Measurements from ENCODE around the gene TCF4.

GRCh38 chr18:55405893-55406406 lies 182.0 kb downstream of the TCF4 start:
- TF ChIP-seq CTCF (IDR thresholded peaks at IDR 0.05) (no peak), POLR2A (IDR thresholded peaks at IDR 0.05) (no peak)
